GM21529 (cell line): ENCODE measurements around the gene MCAT.

Source experiments
- ATAC-seq: cut with Tn5 transposase; IDR thresholded peaks from one replicate; pipeline ENCODE4 v1.9.1; 2021; ENCODE audit not compliant: unreplicated experiment

The MCAT gene

GRCh38 chr22:43173566-43173965, 30.4 kb upstream of the MCAT start:
- no peak for ATAC-seq

- ATAC-seq = no peak
Measured at GRCh38 chr22:43172191-43172590, 29.0 kb upstream of the MCAT start.

GRCh38 chr22:43171607-43172006, 28.4 kb upstream of the MCAT start:
- no peak for ATAC-seq

GRCh38 chr22:43171019-43171491, 27.9 kb upstream of the MCAT start:
- ATAC-seq = no peak

- no peak for ATAC-seq
Measured at GRCh38 chr22:43170131-43170480, 26.9 kb upstream of the MCAT start.

GRCh38 chr22:43169310-43170130, 26.3 kb upstream of the MCAT start:
- ATAC-seq = no peak

GRCh38 chr22:43168471-43169309, 25.5 kb upstream of the MCAT start:
- ATAC-seq = no peak

- no peak for ATAC-seq
Measured at GRCh38 chr22:43167001-43167589, 23.9 kb upstream of the MCAT start.

- ATAC-seq = no peak
Measured at GRCh38 chr22:43166132-43166930, 23.1 kb upstream of the MCAT start.

- no peak for ATAC-seq
Measured at GRCh38 chr22:43164636-43165035, 21.4 kb upstream of the MCAT start.

GRCh38 chr22:43163241-43163795, 20.1 kb upstream of the MCAT start:
- no peak for ATAC-seq

- ATAC-seq = no peak
Measured at GRCh38 chr22:43162412-43163150, 19.4 kb upstream of the MCAT start.

GRCh38 chr22:43160497-43161126, 17.4 kb upstream of the MCAT start:
- ATAC-seq = no peak

GRCh38 chr22:43159484-43160178, 16.4 kb upstream of the MCAT start:
- no peak for ATAC-seq

GRCh38 chr22:43158778-43159483, 15.7 kb upstream of the MCAT start:
- ATAC-seq = no peak

- ATAC-seq = no peak
Measured at GRCh38 chr22:43157874-43158546, 14.8 kb upstream of the MCAT start.

GRCh38 chr22:43156413-43156812, 13.2 kb upstream of the MCAT start:
- no peak for ATAC-seq

- no peak for ATAC-seq
Measured at GRCh38 chr22:43155789-43156188, 12.6 kb upstream of the MCAT start.
